ENCODE data around the gene ZKSCAN2.

- TF ChIP-seq CTCF (optimal IDR thresholded peaks at IDR 0.05 in 1 of 3, IDR thresholded peaks at IDR 0.05 in 1 of 3, conservative IDR thresholded peaks at IDR 0.05 in 1 of 3; ENCODE audit: extremely low read depth in 1 of 3, insufficient read depth in 2 of 3, low read length in 3 of 3) = no peak
- TF ChIP-seq EZH2 (IDR thresholded peaks at IDR 0.05; ENCODE audit: low read length) = no peak
These were observed 59.6 kb downstream of the ZKSCAN2 start for GRCh38 chr16:25198021-25198420.

All from keratinocyte (primary cell).